ENCODE measurements around the gene COA7.

The COA7 gene

GRCh38 chr1:52741259-52741658 is 43.1 kb upstream of the COA7 start:
- H3K9me2 ChIP-seq (replicated peaks; ENCODE audit: insufficient read depth, low read length) = no peaks in the 10 kb centered on the region
- H3K27ac ChIP-seq (ENCODE audit: low read depth, low read length) = no peak overlapping the region
- H3F3A ChIP-seq (ENCODE audit: insufficient read depth) = no peaks in the 10 kb centered on the region
- no peaks in the 10 kb centered on the region for H3K79me2 ChIP-seq (ENCODE audit: insufficient read depth, low read length)
- no peak overlapping the region for H2AFZ ChIP-seq (ENCODE audit: low read depth, low read length, severe bottlenecking)
- H3K4me2 ChIP-seq (ENCODE audit: low read depth, low read length, poor library complexity, severe bottlenecking) = no peak overlapping the region
- H3K9me3 ChIP-seq (ENCODE audit: insufficient read depth, low read length) = no peaks in the 10 kb centered on the region
- no peaks in the 10 kb centered on the region for H3K36me3 ChIP-seq (ENCODE audit: low read length)
- H3K4me3 ChIP-seq (ENCODE audit: insufficient read depth, low read length, poor library complexity, severe bottlenecking) = no peak overlapping the region
- H3K9ac ChIP-seq (ENCODE audit: low read length) = no peak overlapping the region
- no peaks in the 10 kb centered on the region for H4K20me1 ChIP-seq (ENCODE audit: low read depth, low read length)
- no peaks in the 10 kb centered on the region for H3K27me3 ChIP-seq (ENCODE audit: low read length)
- no peak for TF ChIP-seq EZH2phosphoT487 (conservative IDR thresholded peaks at IDR 0.05; ENCODE audit: low read length)
- TF ChIP-seq CTCF (IDR thresholded peaks at IDR 0.05; ENCODE audit: insufficient read depth, low read length, poor library complexity, severe bottlenecking) = no peak

GRCh38 chr1:52739699-52740467 is 41.7 kb upstream of the COA7 start:
- no peaks in the 10 kb centered on the region for H3K27me3 ChIP-seq (ENCODE audit: low read length)
- H3K27ac ChIP-seq (ENCODE audit: low read depth, low read length) = no peak overlapping the region
- no peaks in the 10 kb centered on the region for H3K36me3 ChIP-seq (ENCODE audit: low read length)
- H3K79me2 ChIP-seq (ENCODE audit: insufficient read depth, low read length) = no peaks in the 10 kb centered on the region; the same call in 1 of the 2 replicates
- no peaks in the 10 kb centered on the region for H3K9me2 ChIP-seq (replicated peaks; ENCODE audit: insufficient read depth, low read length)
- H3F3A ChIP-seq (ENCODE audit: insufficient read depth) = no peaks in the 10 kb centered on the region
- no peak overlapping the region for H3K4me3 ChIP-seq (ENCODE audit: insufficient read depth, low read length, poor library complexity, severe bottlenecking)
- H3K4me2 ChIP-seq (ENCODE audit: low read depth, low read length, poor library complexity, severe bottlenecking) = no peak overlapping the region
- no peaks in the 10 kb centered on the region for H4K20me1 ChIP-seq (ENCODE audit: low read depth, low read length)
- TF ChIP-seq EZH2phosphoT487 (conservative IDR thresholded peaks at IDR 0.05; ENCODE audit: low read length) = no peak
- TF ChIP-seq CTCF (IDR thresholded peaks at IDR 0.05; ENCODE audit: insufficient read depth, low read length, poor library complexity, severe bottlenecking) = no peak
- H3K9ac ChIP-seq (ENCODE audit: low read length) = no peak overlapping the region
- H2AFZ ChIP-seq (ENCODE audit: low read depth, low read length, severe bottlenecking) = no peak overlapping the region
- no peaks in the 10 kb centered on the region for H3K9me3 ChIP-seq (ENCODE audit: insufficient read depth, low read length)

GRCh38 chr1:52738893-52739292 is 40.7 kb upstream of the COA7 start:
- H3K4me2 ChIP-seq (ENCODE audit: low read depth, low read length, poor library complexity, severe bottlenecking) = no peak overlapping the region
- no peak overlapping the region for H3K9ac ChIP-seq (ENCODE audit: low read length)
- H3K27me3 ChIP-seq (ENCODE audit: low read length) = no peaks in the 10 kb centered on the region
- H3K79me2 ChIP-seq (ENCODE audit: insufficient read depth, low read length) = no peaks in the 10 kb centered on the region; the same call in 1 of the 2 replicates
- H3K9me3 ChIP-seq (ENCODE audit: insufficient read depth, low read length) = no peaks in the 10 kb centered on the region
- H2AFZ ChIP-seq (ENCODE audit: low read depth, low read length, severe bottlenecking) = no peak overlapping the region
- no peaks in the 10 kb centered on the region for H3F3A ChIP-seq (ENCODE audit: insufficient read depth)
- H3K27ac ChIP-seq (ENCODE audit: low read depth, low read length) = no peak overlapping the region
- H3K4me3 ChIP-seq (ENCODE audit: insufficient read depth, low read length, poor library complexity, severe bottlenecking) = no peak overlapping the region
- TF ChIP-seq EZH2phosphoT487 (conservative IDR thresholded peaks at IDR 0.05; ENCODE audit: low read length) (no peak), CTCF (IDR thresholded peaks at IDR 0.05; ENCODE audit: insufficient read depth, low read length, poor library complexity, severe bottlenecking) (no peak)
- H4K20me1 ChIP-seq (ENCODE audit: low read depth, low read length) = no peaks in the 10 kb centered on the region
- no peaks in the 10 kb centered on the region for H3K36me3 ChIP-seq (ENCODE audit: low read length)
- H3K9me2 ChIP-seq (replicated peaks; ENCODE audit: insufficient read depth, low read length) = no peaks in the 10 kb centered on the region

Measured in SU-DHL-6 (cell line).